WERI-Rb-1 (cell line): ENCODE results near the gene ZDHHC24.

Experiments used
- DNase-seq: peaks from one replicate; pipeline ENCODE4 v3.0.0-alpha.2; 2020
- H3K27ac ChIP-seq: fragments of 250-450 bp; sonication (Bioruptor Pico); 2 replicates; pipeline ENCODE4 v1.5.1; 2020; ENCODE audit warnings: mild to moderate bottlenecking, moderate library complexity
- H3K27me3 ChIP-seq: fragments of 250-450 bp; sonication (Bioruptor Pico); 2 replicates; pipeline ENCODE4 v1.5.1; 2021; ENCODE audit warnings: mild to moderate bottlenecking, low read depth, moderate library complexity; ENCODE audit not compliant: insufficient read depth, severe bottlenecking
- H3K36me3 ChIP-seq: fragments of 250-450 bp; sonication (Bioruptor Pico); 2 replicates; pipeline ENCODE4 v1.5.1; 2020; ENCODE audit warnings: mild to moderate bottlenecking, moderate library complexity
- H3K4me3 ChIP-seq: 2 replicates; pipeline ENCODE4 v1.5.1; 2011; ENCODE audit warnings: low read depth, mild to moderate bottlenecking, control low read depth, low read length
- H3K9me3 ChIP-seq: fragments of 250-450 bp; sonication (Bioruptor Pico); 2 replicates; pipeline ENCODE4 v1.5.1; 2021; ENCODE audit warnings: mild to moderate bottlenecking, moderate library complexity; ENCODE audit not compliant: severe bottlenecking
- TF ChIP-seq, protein P1 (sequence below): IDR thresholded peaks from 2 replicates; pipeline ENCODE4 v1.5.1; 2011; ENCODE audit warnings: low read depth, mild to moderate bottlenecking, control low read depth, inconsistent platforms, low read length

Gene ZDHHC24

DNA sequence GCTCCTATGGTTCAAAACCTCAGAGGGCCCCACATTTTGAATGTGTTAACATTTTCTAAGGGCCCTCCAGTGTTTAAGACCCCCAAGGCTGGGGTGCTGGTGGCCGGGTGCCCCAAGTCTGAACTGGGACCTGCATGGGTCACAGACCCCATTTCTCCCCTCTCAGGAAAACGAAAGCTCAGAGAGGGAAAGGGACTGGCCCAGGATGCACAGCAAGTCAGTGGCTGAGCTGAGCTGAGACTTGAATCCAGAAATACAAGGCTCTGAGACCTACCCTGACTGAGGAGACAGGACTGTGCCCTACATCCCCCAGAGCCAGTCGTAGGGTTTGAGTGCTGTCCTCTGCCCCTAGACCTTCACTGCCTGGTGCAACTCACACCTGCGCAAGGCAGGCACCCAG is 5.0 kb upstream of the ZDHHC24 start:
- TF ChIP-seq, protein P1, sequence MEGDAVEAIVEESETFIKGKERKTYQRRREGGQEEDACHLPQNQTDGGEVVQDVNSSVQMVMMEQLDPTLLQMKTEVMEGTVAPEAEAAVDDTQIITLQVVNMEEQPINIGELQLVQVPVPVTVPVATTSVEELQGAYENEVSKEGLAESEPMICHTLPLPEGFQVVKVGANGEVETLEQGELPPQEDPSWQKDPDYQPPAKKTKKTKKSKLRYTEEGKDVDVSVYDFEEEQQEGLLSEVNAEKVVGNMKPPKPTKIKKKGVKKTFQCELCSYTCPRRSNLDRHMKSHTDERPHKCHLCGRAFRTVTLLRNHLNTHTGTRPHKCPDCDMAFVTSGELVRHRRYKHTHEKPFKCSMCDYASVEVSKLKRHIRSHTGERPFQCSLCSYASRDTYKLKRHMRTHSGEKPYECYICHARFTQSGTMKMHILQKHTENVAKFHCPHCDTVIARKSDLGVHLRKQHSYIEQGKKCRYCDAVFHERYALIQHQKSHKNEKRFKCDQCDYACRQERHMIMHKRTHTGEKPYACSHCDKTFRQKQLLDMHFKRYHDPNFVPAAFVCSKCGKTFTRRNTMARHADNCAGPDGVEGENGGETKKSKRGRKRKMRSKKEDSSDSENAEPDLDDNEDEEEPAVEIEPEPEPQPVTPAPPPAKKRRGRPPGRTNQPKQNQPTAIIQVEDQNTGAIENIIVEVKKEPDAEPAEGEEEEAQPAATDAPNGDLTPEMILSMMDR = no peak
- Histone ChIP-seq H3K4me3 (no peak overlapping the region), H3K36me3 (no peaks in the 10 kb centered on the region), H3K9me3 (no peaks in the 10 kb centered on the region), H3K27me3 (no peaks in the 10 kb centered on the region), H3K27ac (no peak overlapping the region)
- DNase-seq = no peak

DNA sequence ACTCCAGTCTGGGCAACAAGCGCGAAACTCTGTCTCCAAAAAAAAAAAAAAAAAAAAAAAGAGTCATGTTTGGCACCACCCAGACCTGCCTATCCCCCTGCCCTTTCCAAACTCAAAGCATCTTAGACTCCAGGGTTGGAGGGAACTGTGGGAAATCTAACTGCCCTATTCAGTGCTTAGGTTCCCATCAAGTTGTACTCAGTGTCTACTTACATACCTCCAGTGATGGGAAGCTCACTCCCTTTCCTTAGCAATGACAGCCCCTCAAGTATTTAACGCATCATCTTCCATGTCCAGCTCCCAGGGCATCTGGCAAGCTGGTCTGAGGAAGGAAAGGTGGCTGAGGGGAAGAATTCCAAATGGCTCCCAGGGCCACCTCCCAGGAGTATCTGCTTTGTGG is 3.8 kb upstream of the ZDHHC24 start:
- no peak overlapping the region for H3K4me3 ChIP-seq
- H3K9me3 ChIP-seq = no peaks in the 10 kb centered on the region
- no peaks in the 10 kb centered on the region for H3K27me3 ChIP-seq
- H3K27ac ChIP-seq = no peak overlapping the region
- H3K36me3 ChIP-seq = no peaks in the 10 kb centered on the region
- TF ChIP-seq, protein P1 = no peak
- DNase-seq = no peak

DNA sequence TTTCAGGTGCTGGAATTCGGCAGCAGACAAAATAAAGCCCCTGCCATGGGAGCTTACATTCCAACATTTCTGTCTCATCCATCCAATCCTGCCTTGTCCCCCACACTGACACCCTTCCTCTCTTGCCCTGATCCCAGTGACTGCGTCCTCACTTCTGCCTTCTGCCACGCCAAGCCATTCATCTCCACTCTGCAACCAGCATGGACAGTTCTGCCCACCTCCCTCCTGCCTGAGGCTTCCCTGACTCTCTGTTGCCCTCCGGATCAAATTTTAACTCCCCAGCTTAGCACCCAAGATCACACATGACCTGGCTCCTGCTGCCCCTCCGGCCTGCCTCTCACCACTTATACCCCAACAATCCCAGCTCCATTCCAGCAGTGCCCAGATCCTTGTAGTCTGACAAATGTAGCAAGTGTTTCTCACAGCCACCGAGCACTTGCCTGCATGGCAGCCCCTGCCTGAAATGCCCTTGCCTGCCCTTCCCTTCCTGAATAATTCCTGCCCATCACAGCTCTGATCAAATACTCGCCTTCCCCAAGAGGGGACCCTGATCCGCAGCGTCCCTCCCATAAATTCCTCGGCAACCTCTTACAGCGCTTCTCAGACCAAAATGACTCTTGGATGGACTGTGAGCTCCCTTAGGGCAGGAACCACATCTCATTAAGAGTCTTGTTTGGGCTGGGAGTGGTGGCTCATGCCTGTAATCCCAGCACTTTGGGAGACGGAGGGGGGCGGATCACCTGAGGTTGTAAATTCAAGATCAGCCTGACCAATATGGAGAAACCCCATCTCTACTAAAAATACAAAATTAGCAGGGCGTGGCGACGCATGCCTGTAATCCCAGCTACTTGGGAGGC is 3.2 kb upstream of the ZDHHC24 start:
- Histone ChIP-seq H3K4me3 (no peak overlapping the region), H3K27me3 (no peaks in the 10 kb centered on the region), H3K9me3 (no peaks in the 10 kb centered on the region), H3K27ac (no peak overlapping the region), H3K36me3 (no peaks in the 10 kb centered on the region)
- TF ChIP-seq, protein P1 = no peak
- no peak for DNase-seq

DNA sequence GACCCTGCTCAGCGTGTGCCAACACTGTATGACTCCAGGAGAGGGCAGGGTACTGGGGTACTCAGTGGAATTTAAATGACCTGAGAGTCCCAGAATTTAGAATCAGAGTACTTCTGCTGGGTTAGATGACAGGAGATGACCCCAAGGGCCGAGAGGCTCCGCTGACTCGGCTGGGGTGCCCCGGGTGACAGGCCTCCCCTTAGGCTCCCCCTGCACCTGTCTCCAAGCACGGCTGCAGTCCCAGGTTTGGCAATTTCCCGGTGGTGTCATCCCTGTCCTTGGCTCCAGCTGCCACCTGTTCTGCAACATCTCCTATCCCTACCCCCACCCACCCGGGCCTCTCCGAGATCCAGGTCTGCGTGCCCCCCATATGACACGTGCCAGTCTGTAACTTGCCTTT is 2.2 kb upstream of the ZDHHC24 start:
- Histone ChIP-seq H3K36me3 (no peaks in the 10 kb centered on the region), H3K27ac (no peak overlapping the region), H3K9me3 (no peaks in the 10 kb centered on the region), H3K4me3 (no peak overlapping the region), H3K27me3 (no peaks in the 10 kb centered on the region)
- no peak for DNase-seq
- TF ChIP-seq, protein P1 = no peak

DNA sequence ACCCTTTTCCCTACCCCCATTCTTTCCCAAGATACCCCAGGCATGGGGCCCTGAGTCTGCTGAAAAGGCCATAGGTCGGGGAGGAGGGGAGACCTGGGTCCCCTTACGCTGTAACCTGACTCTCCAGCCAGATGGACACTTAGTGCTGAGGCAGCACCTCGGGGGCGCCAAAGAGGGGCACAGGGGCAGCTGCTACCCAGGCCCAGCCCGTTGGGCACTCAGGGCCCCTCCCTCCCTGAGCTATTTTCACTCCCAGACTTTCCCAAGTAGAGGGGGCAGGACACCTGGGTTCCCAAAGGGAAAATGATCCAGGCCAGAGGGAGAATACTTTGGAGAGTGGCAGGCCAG is 1.8 kb upstream of the ZDHHC24 start:
- TF ChIP-seq, protein P1 = no peak
- H3K9me3 ChIP-seq = no peaks in the 10 kb centered on the region
- no peaks in the 10 kb centered on the region for H3K36me3 ChIP-seq
- H3K27me3 ChIP-seq = no peaks in the 10 kb centered on the region
- H3K4me3 ChIP-seq = no peak overlapping the region
- DNase-seq = no peak
- H3K27ac ChIP-seq = no peak overlapping the region
